Psoas muscle (tissue), 8 donors: Measurements from ENCODE around the gene ISOC2. TPM values are rescaled to one million over a fixed set of nuclear protein-coding genes. Genes with fewer than 3 reads are reported as not detected.

Experiments
- ATAC-seq, 4 donors: fragments of 200-7000 bp; cut with Tn5 transposase; one replicate each; pipeline ENCODE4 v1.9.1; 2020; ENCODE audit warnings: moderate library complexity in 3 of 4, mild to moderate bottlenecking in 2 of 4
- DNase-seq, 2 donors: peaks; one replicate each; pipeline ENCODE4 v3.0.0-alpha.2; 2020
- H3K27ac ChIP-seq: fragments of 200-600 bp; one replicate; pipeline ENCODE4 v1.8.0; 2022
- H3K27me3 ChIP-seq, 3 donors: fragments of 200-600 bp in 1 of 3; one replicate each; pipeline versions ENCODE4 v1.6.1 to v1.8.0; 2013 to 2022; ENCODE audit warnings: low read length in 2 of 3, mild to moderate bottlenecking in 2 of 3, moderate library complexity in 1 of 3; ENCODE audit not compliant: insufficient read depth in 3 of 3
- H3K36me3 ChIP-seq, 2 donors: fragments of 200-600 bp in 1 of 2; one replicate each; pipeline versions ENCODE4 v1.6.1 to v1.8.0; 2013 to 2022; ENCODE audit warnings: low read depth in 1 of 2, mild to moderate bottlenecking in 1 of 2, moderate library complexity in 1 of 2; ENCODE audit not compliant: insufficient read depth in 1 of 2
- H3K4me1 ChIP-seq: fragments of 200-600 bp; one replicate; pipeline ENCODE4 v1.8.0; 2022
- H3K4me3 ChIP-seq: fragments of 200-600 bp; one replicate; pipeline ENCODE4 v1.8.0; 2022; ENCODE audit warnings: mild to moderate bottlenecking
- H3K9me3 ChIP-seq: fragments of 200-600 bp; one replicate; pipeline ENCODE4 v1.8.0; 2022
- WGBS, 3 donors: extraction: QIAGEN DNeasy Blood & Tissue Kit; methylation state at CpG; one replicate each; pipeline versions ENCODE4 v1.1.6 to v1.1.7; 2013; 5-methylcytosine and 5-hydroxymethylcytosine counted together
- intact Hi-C, 2 donors: fragments of 100-400 bp; cut with DNase I; formaldehyde crosslinking; loops; one replicate each; pipeline versions ENCODE4 v1.11.0 to v1.14.2; 2022
- long read RNA-seq, 2 donors: library from polyadenylated mRNA; unstranded; transcript quantifications; one replicate each; pipeline ENCODE4 v2.0.0, GENCODE V29; 2021
- polyA plus RNA-seq, 3 donors: library from polyadenylated mRNA; stranded (reverse); fragments of 200-250 nt; gene quantifications; one replicate each; pipeline ENCODE4 v1.2.3, GENCODE V29; 2013
- total RNA-seq, 4 donors: library from RNA; stranded (reverse); fragmentation: NEBNext Ultra II Directional in 2 of 4; extraction: Animal tissue kit (Norgen Biotek cat#: 25700) in 2 of 4; gene quantifications; one replicate each; pipeline versions ENCODE4 v1.2.1 to v1.2.4, GENCODE V29; 2021 to 2023
- TF ChIP-seq, protein P1 (sequence below): fragments of 200-600 bp; IDR thresholded peaks from one replicate; pipeline ENCODE4 v1.8.0; 2022; ENCODE audit warnings: antibody characterized with exemption
- donor health status: healthy with polysubstance abuse.
- donor health status: DM: no; HTN: no; CAD: no; lungs with moderate emphysema.
- donor health status: Bipolar disorder and iron deficiency.
- donor health status: healthy.
- donor health status: DM: yes; HTN: yes; CAD: no.
- donor health status: DM: no; HTN: no; CAD: no.
- donor health status: DM: no; HTN: no; CAD: no.
- donor health status: DM: yes; HTN: yes; CAD: no.

ISOC2 gene, protein sequence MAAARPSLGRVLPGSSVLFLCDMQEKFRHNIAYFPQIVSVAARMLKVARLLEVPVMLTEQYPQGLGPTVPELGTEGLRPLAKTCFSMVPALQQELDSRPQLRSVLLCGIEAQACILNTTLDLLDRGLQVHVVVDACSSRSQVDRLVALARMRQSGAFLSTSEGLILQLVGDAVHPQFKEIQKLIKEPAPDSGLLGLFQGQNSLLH
- 10 to 100 TPM; 32.0 to 78.0 (median 48.1) TPM for total RNA-seq
- 100 to 1,000 TPM in 2 of 3 donors, 10 to 100 TPM in 1; 78.7 to 177 (median 109) TPM for polyA plus RNA-seq
- long read RNA-seq, donor 1, transcript ISOC2-202 (6 exons, 998 nt): major isoform, 8 of 8 reads
- long read RNA-seq, donor 1, partial matches to known transcripts: 0 of 8 reads
- long read RNA-seq, donor 1, other reads (novel, unspliced or antisense): 0 of 8 reads
- long read RNA-seq, donor 2, transcript ISOC2-202 (6 exons, 998 nt): major isoform, 5 of 5 reads
- long read RNA-seq, donor 2, partial matches to known transcripts: 0 of 5 reads
- long read RNA-seq, donor 2, other reads (novel, unspliced or antisense): 0 of 5 reads

DNA sequence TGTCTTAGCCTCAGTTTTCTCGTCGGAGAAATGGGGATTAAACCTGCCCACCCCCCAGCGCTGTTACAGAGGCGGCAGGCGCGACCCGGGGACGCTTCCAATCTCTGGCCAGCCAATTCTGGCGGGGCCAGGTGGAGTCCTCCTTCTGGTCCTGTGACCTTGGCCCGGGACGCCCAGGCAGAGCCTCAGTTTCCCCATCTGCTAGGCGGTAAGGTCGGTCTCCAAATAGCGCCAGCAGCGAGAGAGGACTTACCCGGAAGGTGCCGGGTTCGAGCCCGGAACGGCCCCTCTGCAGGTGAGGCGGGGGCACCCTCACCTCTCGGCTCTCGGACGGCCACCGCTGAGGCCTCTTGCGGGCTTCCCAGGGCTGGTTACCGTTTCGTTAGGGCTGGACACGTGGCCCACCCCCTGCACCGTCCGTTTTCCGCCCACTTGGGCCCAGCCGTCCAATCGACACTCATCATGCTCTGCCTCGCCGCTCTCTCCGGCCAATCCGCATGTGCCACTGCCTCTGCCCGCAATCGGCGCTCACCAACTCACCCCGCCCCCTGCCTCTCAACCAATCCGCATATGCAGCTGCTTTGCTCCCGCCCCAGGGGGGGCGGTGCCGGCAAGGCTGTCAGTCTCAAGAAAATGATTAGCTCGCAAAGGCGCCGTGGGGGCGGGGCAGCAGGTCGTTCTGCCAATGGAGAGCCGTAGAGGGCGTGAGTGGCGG lies at the start of gene ISOC2:
TSS of gene ISOC2 (minus strand) at position 384 of the 715 bp plus-strand sequence. CDS start 5,156 bp downstream, outside the sequence.
- TF ChIP-seq, protein P1, sequence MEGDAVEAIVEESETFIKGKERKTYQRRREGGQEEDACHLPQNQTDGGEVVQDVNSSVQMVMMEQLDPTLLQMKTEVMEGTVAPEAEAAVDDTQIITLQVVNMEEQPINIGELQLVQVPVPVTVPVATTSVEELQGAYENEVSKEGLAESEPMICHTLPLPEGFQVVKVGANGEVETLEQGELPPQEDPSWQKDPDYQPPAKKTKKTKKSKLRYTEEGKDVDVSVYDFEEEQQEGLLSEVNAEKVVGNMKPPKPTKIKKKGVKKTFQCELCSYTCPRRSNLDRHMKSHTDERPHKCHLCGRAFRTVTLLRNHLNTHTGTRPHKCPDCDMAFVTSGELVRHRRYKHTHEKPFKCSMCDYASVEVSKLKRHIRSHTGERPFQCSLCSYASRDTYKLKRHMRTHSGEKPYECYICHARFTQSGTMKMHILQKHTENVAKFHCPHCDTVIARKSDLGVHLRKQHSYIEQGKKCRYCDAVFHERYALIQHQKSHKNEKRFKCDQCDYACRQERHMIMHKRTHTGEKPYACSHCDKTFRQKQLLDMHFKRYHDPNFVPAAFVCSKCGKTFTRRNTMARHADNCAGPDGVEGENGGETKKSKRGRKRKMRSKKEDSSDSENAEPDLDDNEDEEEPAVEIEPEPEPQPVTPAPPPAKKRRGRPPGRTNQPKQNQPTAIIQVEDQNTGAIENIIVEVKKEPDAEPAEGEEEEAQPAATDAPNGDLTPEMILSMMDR: no peak
- intact Hi-C loops: no loop called here
- Histone ChIP-seq H3K4me3 (peak within 1 kb of the TSS; percentile 98), H3K27me3 (no peaks in the 10 kb centered on the region), H3K9me3 (no peaks in the 10 kb centered on the region), H3K36me3 (no peaks in the 10 kb centered on the region), H3K4me1 (peaks cover 2% of the 10 kb centered on the region), H3K27ac (peak within 1 kb of the TSS; percentile 95)
- 0 to 4% (median 0%) methylated on average over 38 to 54 of the region's 54 CpGs for WGBS, 3 donors
- DNase-seq (peak; percentile 100), ATAC-seq (peak; percentile 96 to 97 (median 96))

DNA sequence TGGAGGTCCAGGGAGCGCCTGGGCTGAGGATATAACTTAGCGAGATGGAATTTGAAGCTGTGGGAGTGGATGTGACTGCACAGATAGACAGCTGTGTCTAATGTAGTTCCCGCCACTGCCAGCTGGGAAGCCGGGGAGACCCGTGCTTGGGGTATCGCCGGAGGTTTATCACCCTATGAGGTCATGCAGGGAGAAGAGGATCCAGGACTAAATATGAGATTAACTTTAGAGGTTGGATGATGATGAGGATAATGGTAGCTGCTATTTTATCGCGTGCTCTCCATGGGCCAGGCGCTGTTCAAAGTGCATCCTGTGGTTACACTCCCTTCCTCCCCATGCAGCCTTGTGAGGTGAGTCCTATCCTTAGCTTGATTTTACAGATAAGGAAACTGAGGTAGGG lies 46.7 kb upstream of the ISOC2 start:
- no peak overlapping the region for H3K4me3 ChIP-seq
- H3K27ac ChIP-seq: no peak overlapping the region
- H3K4me1 ChIP-seq: no peaks in the 10 kb centered on the region
- no peak for DNase-seq
- H3K9me3 ChIP-seq: no peaks in the 10 kb centered on the region
- intact Hi-C loops: loop anchor here in 1 of 2 donors (10.0 kb wide), 1 partner anchor 363 kb away; the partner anchor contains the start of gene TNNT1
- H3K36me3 ChIP-seq: no peaks in the 10 kb centered on the region
- TF ChIP-seq, protein P1: no peak
- ATAC-seq: no peak
- 57 to 72% (median 68%) methylated on average over 10 of the region's 10 CpGs for WGBS, 3 donors
- H3K27me3 ChIP-seq: peaks cover 0 to 24% (median 3%) of the 10 kb centered on the region in 3 donors

DNA sequence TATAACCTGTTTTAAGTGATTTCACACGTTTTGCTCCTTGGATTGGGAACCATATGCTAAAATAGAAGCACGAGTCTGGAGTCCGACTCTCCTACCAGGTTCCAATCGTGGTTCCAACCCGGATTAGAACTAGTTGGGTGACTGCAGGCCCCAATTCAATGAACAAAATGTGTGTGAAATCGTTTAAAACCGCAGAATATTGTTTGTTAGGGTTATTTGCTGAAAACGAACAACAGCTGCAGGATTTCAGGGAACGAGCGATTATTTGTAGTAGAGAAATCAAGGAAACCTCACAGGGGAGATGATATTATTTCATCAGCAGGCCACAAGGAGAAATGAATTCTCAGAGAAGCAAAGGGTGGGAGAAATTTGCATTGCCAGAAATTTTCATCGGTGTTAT lies 43.5 kb upstream of the ISOC2 start:
- 28 to 44% (median 34%) methylated on average over 11 of the region's 11 CpGs for WGBS, 3 donors
- ATAC-seq (no peak), DNase-seq (no peak)
- H3K27ac ChIP-seq: no peak overlapping the region
- no peaks in the 10 kb centered on the region for H3K36me3 ChIP-seq
- peaks cover 0 to 24% (median 3%) of the 10 kb centered on the region in 3 donors for H3K27me3 ChIP-seq
- H3K9me3 ChIP-seq: no peaks in the 10 kb centered on the region
- intact Hi-C loops: loop anchor here (5.0 to 10.0 kb wide), 3 partner anchors 38 to 363 kb away; partner anchors contain the start of gene TNNT1 (in 1 of the 2)
- H3K4me3 ChIP-seq: no peak overlapping the region
- TF ChIP-seq, protein P1: no peak
- H3K4me1 ChIP-seq: no peaks in the 10 kb centered on the region

DNA sequence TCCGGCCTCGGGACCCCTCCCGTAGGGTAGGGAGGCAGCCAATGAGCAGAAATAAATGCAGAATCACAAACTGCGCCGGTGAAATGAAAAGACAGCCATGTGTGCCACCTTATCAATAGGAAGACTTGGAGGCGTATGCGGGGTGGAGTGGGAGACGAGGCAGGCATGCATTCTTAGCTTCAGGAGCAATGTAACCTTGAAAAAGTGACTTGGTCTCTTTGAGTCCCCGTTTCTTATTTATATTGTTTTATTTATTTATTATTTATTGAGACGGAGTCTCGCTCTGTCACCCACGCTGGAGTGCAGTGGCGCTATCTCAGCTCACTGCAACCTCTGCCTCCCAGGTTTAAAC lies 42.8 kb upstream of the ISOC2 start:
- intact Hi-C loops: loop anchor here (5.0 to 10.0 kb wide), 3 partner anchors 37 to 362 kb away; partner anchors contain the start of gene TNNT1 (in 1 of the 2)
- Histone ChIP-seq H3K27me3 (peaks cover 0 to 24% (median 3%) of the 10 kb centered on the region in 3 donors), H3K9me3 (no peaks in the 10 kb centered on the region), H3K36me3 (no peaks in the 10 kb centered on the region), H3K27ac (no peak overlapping the region), H3K4me3 (peak overlapping the region; percentile 52), H3K4me1 (no peaks in the 10 kb centered on the region)
- ATAC-seq (no peak), DNase-seq (no peak)
- WGBS, 3 donors: 33 to 36% (median 34%) methylated on average over 13 of the region's 13 CpGs
- TF ChIP-seq, protein P1: no peak
